Gastroesophageal sphincter (tissue), 3 donors: ENCODE measurements around the gene ELAVL1.

Experiments
- POLR2AphosphoS5 ChIP-seq: sonication (generic); formaldehyde crosslinking; IDR thresholded peaks from one replicate; pipeline ENCODE4 v1.6.1; 2017; ENCODE audit warnings: antibody characterized with exemption
- TF ChIP-seq, protein P1 (sequence below), 4 experiments: fragments of 200-600 bp in 2 of 4; fragments of 450-650 bp in 2 of 4; sonication (generic) in 1 of 4; IDR thresholded peaks; one replicate each; pipeline ENCODE4 v1.5.1; 2017 to 2019; ENCODE audit warnings: antibody characterized with exemption in 4 of 4, mild to moderate bottlenecking in 2 of 4, moderate library complexity in 2 of 4

GRCh38 chr19:7971553-7972520, 33.6 kb downstream of the ELAVL1 start:
- TF ChIP-seq, protein P1, sequence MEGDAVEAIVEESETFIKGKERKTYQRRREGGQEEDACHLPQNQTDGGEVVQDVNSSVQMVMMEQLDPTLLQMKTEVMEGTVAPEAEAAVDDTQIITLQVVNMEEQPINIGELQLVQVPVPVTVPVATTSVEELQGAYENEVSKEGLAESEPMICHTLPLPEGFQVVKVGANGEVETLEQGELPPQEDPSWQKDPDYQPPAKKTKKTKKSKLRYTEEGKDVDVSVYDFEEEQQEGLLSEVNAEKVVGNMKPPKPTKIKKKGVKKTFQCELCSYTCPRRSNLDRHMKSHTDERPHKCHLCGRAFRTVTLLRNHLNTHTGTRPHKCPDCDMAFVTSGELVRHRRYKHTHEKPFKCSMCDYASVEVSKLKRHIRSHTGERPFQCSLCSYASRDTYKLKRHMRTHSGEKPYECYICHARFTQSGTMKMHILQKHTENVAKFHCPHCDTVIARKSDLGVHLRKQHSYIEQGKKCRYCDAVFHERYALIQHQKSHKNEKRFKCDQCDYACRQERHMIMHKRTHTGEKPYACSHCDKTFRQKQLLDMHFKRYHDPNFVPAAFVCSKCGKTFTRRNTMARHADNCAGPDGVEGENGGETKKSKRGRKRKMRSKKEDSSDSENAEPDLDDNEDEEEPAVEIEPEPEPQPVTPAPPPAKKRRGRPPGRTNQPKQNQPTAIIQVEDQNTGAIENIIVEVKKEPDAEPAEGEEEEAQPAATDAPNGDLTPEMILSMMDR (IDR thresholded peaks at IDR 0.05), result no peak
- no peak for TF ChIP-seq POLR2AphosphoS5
